GM13977 (cell line): ENCODE data around the gene STK26.

ENCODE experiments used
- DNase-seq: peaks from one replicate; pipeline ENCODE4 v3.0.0; 2012; ENCODE audit warnings: low spot score
- in situ Hi-C: fragments of 300-500 bp; cut with MboI; formaldehyde crosslinking; loops from one replicate; pipeline ENCODE4 v1.12.0; 2022; ENCODE audit warnings: low sequenced_read_pairs, low pct_unique_long_range_greater_than_20kb, mixed read lengths, inconsistent platforms; ENCODE audit not compliant: unreplicated experiment
- TF ChIP-seq, protein P1 (sequence below): IDR thresholded peaks from 2 replicates; pipeline ENCODE4 v1.5.1; 2012; ENCODE audit warnings: mild to moderate bottlenecking, control low read depth; ENCODE audit not compliant: insufficient read depth; ENCODE audit errors: extremely low read depth, missing control alignments

The STK26 gene

GRCh38 chrX:132017431-132018185 is 5.5 kb upstream of the STK26 start:
- TF ChIP-seq, protein P1, sequence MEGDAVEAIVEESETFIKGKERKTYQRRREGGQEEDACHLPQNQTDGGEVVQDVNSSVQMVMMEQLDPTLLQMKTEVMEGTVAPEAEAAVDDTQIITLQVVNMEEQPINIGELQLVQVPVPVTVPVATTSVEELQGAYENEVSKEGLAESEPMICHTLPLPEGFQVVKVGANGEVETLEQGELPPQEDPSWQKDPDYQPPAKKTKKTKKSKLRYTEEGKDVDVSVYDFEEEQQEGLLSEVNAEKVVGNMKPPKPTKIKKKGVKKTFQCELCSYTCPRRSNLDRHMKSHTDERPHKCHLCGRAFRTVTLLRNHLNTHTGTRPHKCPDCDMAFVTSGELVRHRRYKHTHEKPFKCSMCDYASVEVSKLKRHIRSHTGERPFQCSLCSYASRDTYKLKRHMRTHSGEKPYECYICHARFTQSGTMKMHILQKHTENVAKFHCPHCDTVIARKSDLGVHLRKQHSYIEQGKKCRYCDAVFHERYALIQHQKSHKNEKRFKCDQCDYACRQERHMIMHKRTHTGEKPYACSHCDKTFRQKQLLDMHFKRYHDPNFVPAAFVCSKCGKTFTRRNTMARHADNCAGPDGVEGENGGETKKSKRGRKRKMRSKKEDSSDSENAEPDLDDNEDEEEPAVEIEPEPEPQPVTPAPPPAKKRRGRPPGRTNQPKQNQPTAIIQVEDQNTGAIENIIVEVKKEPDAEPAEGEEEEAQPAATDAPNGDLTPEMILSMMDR = no peak
- in situ Hi-C loops = no loop called here
- DNase-seq = no peak

- peak; percentile 33 for DNase-seq
- in situ Hi-C loops = no loop called here
These were observed 720 bp upstream of the STK26 start for GRCh38 chrX:132022198-132022966.

GRCh38 chrX:132023896-132024386 is 839 bp downstream of the STK26 start:
- in situ Hi-C loops = no loop called here
- TF ChIP-seq, protein P1 = no peak
- peak; percentile 55 for DNase-seq

More at GRCh38 chrX:132022198-132022966, 720 bp upstream of the STK26 start:
- TF ChIP-seq, protein P1 = peak; percentile 44

DNA sequence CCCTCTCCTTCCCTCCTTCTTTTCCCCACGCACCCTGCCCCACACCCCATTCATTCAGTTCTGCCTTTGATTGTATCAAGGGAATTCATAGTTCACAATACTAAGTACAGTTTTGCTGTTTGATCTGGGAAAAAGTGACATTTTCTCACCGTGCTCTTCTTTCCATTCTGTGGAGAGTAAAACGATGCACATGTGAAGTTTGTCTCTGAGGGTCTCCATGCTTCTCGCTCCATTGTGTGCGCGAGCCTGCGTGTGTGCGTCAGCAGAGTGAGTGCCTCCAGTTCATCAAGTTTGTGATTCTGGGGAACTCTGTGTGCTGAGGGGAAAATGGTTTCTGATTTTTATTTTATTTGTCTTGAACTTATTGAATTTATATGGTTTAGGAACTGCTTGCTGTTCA is 1.9 kb downstream of the STK26 start:
- TF ChIP-seq, protein P1 = no peak
- in situ Hi-C loops = no loop called here
- DNase-seq = no peak

DNA sequence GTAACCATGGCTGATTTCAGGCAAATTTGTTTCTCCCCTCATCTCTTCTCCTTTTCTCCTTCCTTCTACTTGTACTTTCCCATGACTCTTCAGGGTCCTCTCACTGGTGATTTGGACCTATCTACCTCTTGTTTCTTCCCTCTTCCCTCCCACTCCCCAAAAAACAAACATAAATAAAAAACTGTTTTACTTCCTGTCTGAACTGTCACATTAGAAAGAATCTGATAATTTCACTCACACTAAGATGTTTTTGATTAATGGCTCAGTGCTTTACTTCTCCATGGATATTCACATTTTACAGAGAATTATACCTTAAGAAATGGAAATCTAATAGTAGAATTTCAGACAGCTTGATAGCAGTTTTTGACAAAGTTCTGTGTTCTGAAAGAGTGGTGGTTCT is 7.2 kb downstream of the STK26 start:
- TF ChIP-seq, protein P1 = no peak
- in situ Hi-C loops = no loop called here
- no peak for DNase-seq

GRCh38 chrX:132031867-132032266 is 8.8 kb downstream of the STK26 start:
- TF ChIP-seq, protein P1 = no peak
- no peak for DNase-seq
- in situ Hi-C loops = no loop called here
